H54 (cell line): ENCODE results near the gene MAST4.
A peak's percentile ranks its signal among the peaks of the same experiment; 100 is the strongest.

Experiments used
- DNase-seq: peaks from one replicate; pipeline ENCODE4 v3.0.0; 2011; ENCODE audit warnings: low spot score, mixed read lengths; ENCODE audit not compliant: insufficient read length
- FAIRE-seq: peaks from 3 replicates; lab custom pipeline; 2011; peaks lifted over from hg19 to GRCh38; lab: Jason Lieb, UNC
- POLR2A ChIP-seq: IDR thresholded peaks from 2 replicates; pipeline ENCODE4 v1.6.1; 2011; ENCODE audit warnings: low read depth, mild to moderate bottlenecking, low read length

The MAST4 gene

GRCh38 chr5:67153292-67153691, 557.1 kb downstream of the MAST4 start:
- DNase-seq (no peak), FAIRE-seq (no peak)
- TF ChIP-seq POLR2A, result no peak

DNA sequence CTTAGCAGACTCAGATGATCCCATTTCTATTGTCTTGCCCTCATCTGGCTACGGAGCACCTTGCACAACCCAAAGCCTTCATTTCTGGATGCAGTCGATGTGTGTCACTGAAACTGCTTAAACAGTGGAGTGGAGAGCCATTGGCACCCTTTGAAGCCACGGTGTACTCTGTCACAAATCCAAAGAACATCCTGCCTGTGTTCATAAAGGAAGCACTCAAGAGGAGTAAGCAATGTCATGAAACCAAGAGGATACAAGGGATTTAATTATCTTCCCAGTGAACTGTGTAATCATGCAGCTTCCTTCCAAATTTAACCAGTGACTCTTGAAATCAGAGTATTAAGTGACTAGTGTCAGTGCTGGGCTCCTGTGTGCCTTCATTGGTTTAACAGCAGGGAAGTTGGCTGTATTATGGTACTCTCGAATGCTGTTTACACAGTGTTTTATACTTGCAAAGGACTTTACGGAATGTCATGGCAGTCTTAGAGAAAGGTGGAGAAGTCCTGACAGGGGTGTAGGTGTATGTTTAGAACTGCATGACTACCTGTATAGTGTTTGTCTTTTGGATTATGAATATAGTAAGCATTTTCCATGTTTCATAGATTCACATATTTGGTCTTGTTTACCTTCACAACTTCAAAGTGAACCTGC, 558.5 kb downstream of the MAST4 start:
- FAIRE-seq (no peak), DNase-seq (no peak)
- no peak for TF ChIP-seq POLR2A

GRCh38 chr5:67156976-67157583, 560.9 kb downstream of the MAST4 start:
- FAIRE-seq (peak; percentile 89), DNase-seq (peak; percentile 18)
- no peak for TF ChIP-seq POLR2A

GRCh38 chr5:67160272-67160671, 564.1 kb downstream of the MAST4 start:
- no peak for FAIRE-seq
- DNase-seq, result no peak
- TF ChIP-seq POLR2A, result no peak

DNA sequence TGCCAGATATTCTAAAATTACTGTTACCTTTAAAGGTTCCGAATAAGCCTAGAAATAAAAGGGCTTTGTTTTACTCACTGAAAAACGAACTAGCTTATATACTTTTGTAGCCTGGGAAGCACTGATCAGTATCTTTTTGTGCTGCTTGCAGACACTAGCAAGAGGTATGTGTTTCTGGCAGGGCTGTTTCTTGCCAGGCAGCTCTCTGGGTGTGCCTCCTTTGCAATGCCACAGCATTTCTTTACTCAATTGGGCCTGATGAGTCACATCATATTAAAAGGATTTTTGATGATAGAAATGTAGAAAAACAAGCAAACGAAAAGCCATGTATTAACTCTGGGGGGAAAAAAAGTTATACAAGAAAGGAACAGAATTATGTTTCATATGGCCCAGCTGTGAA, 564.8 kb downstream of the MAST4 start:
- no peak for TF ChIP-seq POLR2A
- FAIRE-seq (peak; percentile 89), DNase-seq (peak; percentile 42)

GRCh38 chr5:67161767-67162166, 565.6 kb downstream of the MAST4 start:
- FAIRE-seq (no peak), DNase-seq (no peak)
- TF ChIP-seq POLR2A, result no peak

GRCh38 chr5:67163231-67163756, 567.1 kb downstream of the MAST4 start:
- DNase-seq (no peak), FAIRE-seq (no peak)
- TF ChIP-seq POLR2A, result no peak

GRCh38 chr5:67163863-67164595, 567.8 kb downstream of the MAST4 start:
- DNase-seq, result no peak
- no peak for TF ChIP-seq POLR2A
- no peak for FAIRE-seq

- FAIRE-seq (no peak), DNase-seq (no peak)
- no peak for TF ChIP-seq POLR2A
These were observed 568.8 kb downstream of the MAST4 start for GRCh38 chr5:67164856-67165525.

DNA sequence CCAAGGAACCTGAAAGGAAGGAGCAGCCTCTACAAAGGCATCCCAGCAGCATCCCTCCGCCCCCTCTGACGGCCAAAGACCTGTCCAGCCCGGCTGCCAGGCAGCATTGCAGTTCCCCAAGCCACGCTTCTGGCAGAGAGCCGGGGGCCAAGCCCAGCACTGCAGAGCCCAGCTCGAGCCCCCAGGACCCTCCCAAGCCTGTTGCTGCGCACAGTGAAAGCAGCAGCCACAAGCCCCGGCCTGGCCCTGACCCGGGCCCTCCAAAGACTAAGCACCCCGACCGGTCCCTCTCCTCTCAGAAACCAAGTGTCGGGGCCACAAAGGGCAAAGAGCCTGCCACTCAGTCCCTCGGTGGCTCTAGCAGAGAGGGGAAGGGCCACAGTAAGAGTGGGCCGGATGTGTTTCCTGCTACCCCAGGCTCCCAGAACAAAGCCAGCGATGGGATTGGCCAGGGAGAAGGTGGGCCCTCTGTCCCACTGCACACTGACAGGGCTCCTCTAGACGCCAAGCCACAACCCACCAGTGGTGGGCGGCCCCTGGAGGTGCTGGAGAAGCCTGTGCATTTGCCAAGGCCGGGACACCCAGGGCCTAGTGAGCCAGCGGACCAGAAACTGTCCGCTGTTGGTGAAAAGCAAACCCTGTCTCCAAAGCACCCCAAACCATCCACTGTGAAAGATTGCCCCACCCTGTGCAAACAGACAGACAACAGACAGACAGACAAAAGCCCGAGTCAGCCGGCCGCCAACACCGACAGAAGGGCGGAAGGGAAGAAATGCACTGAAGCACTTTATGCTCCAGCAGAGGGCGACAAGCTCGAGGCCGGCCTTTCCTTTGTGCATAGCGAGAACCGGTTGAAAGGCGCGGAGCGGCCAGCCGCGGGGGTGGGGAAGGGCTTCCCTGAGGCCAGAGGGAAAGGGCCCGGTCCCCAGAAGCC, 569.6 kb downstream of the MAST4 start:
- FAIRE-seq (no peak), DNase-seq (no peak)
- TF ChIP-seq POLR2A, result no peak

DNA sequence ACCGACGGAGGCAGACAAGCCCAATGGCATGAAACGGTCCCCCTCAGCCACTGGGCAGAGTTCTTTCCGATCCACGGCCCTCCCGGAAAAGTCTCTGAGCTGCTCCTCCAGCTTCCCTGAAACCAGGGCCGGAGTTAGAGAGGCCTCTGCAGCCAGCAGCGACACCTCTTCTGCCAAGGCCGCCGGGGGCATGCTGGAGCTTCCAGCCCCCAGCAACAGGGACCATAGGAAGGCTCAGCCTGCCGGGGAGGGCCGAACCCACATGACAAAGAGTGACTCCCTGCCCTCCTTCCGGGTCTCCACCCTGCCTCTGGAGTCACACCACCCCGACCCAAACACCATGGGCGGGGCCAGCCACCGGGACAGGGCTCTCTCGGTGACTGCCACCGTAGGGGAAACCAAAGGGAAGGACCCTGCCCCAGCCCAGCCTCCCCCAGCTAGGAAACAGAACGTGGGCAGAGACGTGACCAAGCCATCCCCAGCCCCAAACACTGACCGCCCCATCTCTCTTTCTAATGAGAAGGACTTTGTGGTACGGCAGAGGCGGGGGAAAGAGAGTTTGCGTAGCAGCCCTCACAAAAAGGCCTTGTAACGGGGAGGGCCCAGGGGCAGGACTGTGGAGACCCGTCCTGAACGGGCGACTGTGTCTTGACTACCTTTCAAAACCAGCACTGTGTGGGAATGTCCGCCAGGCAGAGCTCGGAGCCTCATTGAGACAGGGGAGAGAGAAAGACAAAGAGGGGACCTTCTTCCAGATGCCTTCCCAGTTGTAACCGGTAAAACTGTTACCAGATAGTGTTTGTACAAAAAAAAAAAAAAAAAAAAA, 570.5 kb downstream of the MAST4 start:
- DNase-seq, result no peak
- no peak for TF ChIP-seq POLR2A
- no peak for FAIRE-seq

DNA sequence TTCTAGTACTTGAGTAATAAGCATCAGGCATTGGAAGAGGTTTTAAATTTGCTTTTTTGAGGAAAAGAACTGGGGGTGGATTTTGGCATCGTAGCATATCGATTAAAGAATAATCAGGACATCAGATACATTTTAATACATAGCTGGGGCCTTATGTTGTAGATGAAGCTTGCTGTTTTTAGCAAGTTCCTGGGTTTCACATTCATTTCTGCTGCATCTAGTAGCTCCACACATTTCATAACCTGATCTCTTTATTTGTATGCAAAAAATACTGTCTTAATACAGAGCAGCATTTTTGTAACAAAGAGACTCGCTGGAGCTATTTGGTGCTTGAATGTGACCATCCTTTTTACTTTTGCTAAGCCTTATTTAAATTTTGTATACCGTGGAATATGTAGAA, 571.9 kb downstream of the MAST4 start:
- no peak for DNase-seq
- FAIRE-seq, result no peak
- TF ChIP-seq POLR2A, result no peak
